Panc1 (cell line): Measurements from ENCODE around the gene KIAA1755. TPM values are rescaled to one million over a fixed set of nuclear protein-coding genes. Genes with fewer than 3 reads are reported as not detected.
A peak's percentile ranks its signal among the peaks of the same experiment; 100 is the strongest.

Experiments used
- ATAC-seq: fragments of 200-7000 bp; cut with Tn5 transposase; 2 replicates; pipeline ENCODE4 v1.9.1; 2020; ENCODE audit warnings: mild to moderate bottlenecking, moderate library complexity
- BruUV-seq: library from RNA; stranded (reverse); fragments of 400-500 nt; replicated peaks from 2 replicates; lab custom pipeline; 2021; lab: Mats Ljungman, UMichigan
- CTCF ChIA-PET: fragments of 300-600 bp; sonication (Branson Sonifier 250); formaldehyde crosslinking; loops from one replicate; lab custom pipeline; 2022; ENCODE audit warnings: antibody characterized with exemption; lab: Charles Lee
- POLR2A ChIA-PET: fragments of 300-600 bp; sonication (Branson Sonifier 250); formaldehyde crosslinking; loops from one replicate; lab custom pipeline; 2022; ENCODE audit warnings: antibody characterized with exemption; lab: Charles Lee
- DNase-seq: peaks from one replicate; pipeline ENCODE4 v3.0.0-alpha.2; 2010; ENCODE audit warnings: low read depth, low spot score
- H3K27ac ChIP-seq: 2 replicates; pipeline ENCODE4 v1.5.1; 2011; ENCODE audit warnings: mild to moderate bottlenecking, low read length, inconsistent platforms
- H3K27me3 ChIP-seq: fragments of 200-500 bp; sonication (Bioruptor generic); 2 replicates; pipeline ENCODE4 v1.6.0; 2014; ENCODE audit warnings: low read length, inconsistent platforms; ENCODE audit not compliant: control insufficient read depth, insufficient read depth
- H3K36me3 ChIP-seq: fragments of 200-500 bp; sonication (Bioruptor generic); 2 replicates; pipeline ENCODE4 v1.5.1; 2014; ENCODE audit warnings: inconsistent platforms, mild to moderate bottlenecking, low read length, moderate library complexity; ENCODE audit not compliant: control insufficient read depth, insufficient read depth
- H3K4me1 ChIP-seq: 2 replicates; pipeline ENCODE4 v1.5.1; 2011; ENCODE audit warnings: inconsistent platforms, mild to moderate bottlenecking, low read length, moderate library complexity; ENCODE audit not compliant: control insufficient read depth, insufficient read depth
- H3K4me3 ChIP-seq, 2 experiments: 2 replicates each; pipeline ENCODE4 v1.5.1; 2011 to 2012; ENCODE audit warnings: low read depth in 2 of 2, low read length in 2 of 2, mild to moderate bottlenecking in 2 of 2, inconsistent platforms in 1 of 2, moderate library complexity in 1 of 2
- H3K9me3 ChIP-seq: fragments of 200-500 bp; sonication (Bioruptor generic); 2 replicates; pipeline ENCODE4 v1.5.1; 2014; ENCODE audit warnings: low read depth, mild to moderate bottlenecking, inconsistent platforms, low read length, moderate library complexity; ENCODE audit not compliant: control insufficient read depth, insufficient read depth
- CTCF ChIP-seq: fragments of 450-650 bp; IDR thresholded peaks from 2 replicates; pipeline ENCODE4 v1.5.1; 2017; ENCODE audit warnings: mild to moderate bottlenecking
- POLR2AphosphoS5 ChIP-seq: IDR thresholded peaks from 2 replicates; pipeline ENCODE4 v1.6.1; 2012; ENCODE audit warnings: mild to moderate bottlenecking, low read depth, low read length, moderate library complexity
- REST ChIP-seq, 2 experiments: IDR thresholded peaks; 2 replicates each; pipeline ENCODE4 v1.6.1; 2011 to 2012; ENCODE audit warnings: low read depth in 2 of 2, control low read depth in 1 of 2, low read length in 1 of 2, mild to moderate bottlenecking in 1 of 2, moderate library complexity in 1 of 2; ENCODE audit not compliant: insufficient read depth in 1 of 2
- SIN3A ChIP-seq: IDR thresholded peaks from 2 replicates; pipeline ENCODE4 v1.6.1; 2012; ENCODE audit warnings: low read depth, mild to moderate bottlenecking, low read length, moderate library complexity, borderline replicate concordance; ENCODE audit not compliant: insufficient read depth
- TCF7L2 ChIP-seq: IDR thresholded peaks from 2 replicates; pipeline ENCODE4 v1.6.1; 2011; ENCODE audit warnings: mild to moderate bottlenecking, low read depth, low read length, inconsistent platforms
- in situ Hi-C: cut with HindIII; loops from 2 replicates; pipeline ENCODE4 v1.10.0; 2016; ENCODE audit warnings: low sequenced_read_pairs, low pct_unique_long_range_greater_than_20kb
- intact Hi-C: fragments of 100-400 bp; cut with micrococcal nuclease; formaldehyde crosslinking; loops from one replicate; pipeline ENCODE4 v1.10.0; 2022; ENCODE audit not compliant: unreplicated experiment
- total RNA-seq: library from RNA; stranded (reverse); gene quantifications from one replicate; pipeline ENCODE4 v1.2.1, GENCODE V29; 2021; ENCODE audit not compliant: unreplicated experiment

KIAA1755 gene
- total RNA-seq, 1 experiment from 2014 or later = 0.08 TPM

- Histone ChIP-seq H3K36me3 (no peaks in the 10 kb centered on the region), H3K9me3 (no peaks in the 10 kb centered on the region), H3K27me3 (no peaks in the 10 kb centered on the region), H3K4me1 (peaks cover 12% of the 10 kb centered on the region), H3K4me3 (peak overlapping the region in 1 of 2 experiments; percentile 23; a peak in 2 of 4 replicates), H3K27ac (no peak overlapping the region)
- DNase-seq = no peak
- BruUV-seq = no TSS peak
- CTCF ChIA-PET = interaction anchor here (0.5 to 1.6 kb wide), 7 partner anchors 33 to 165 kb away, joined by 3 to 13 read pairs (median 4); no protein-coding TSS in a partner anchor
- POLR2A ChIA-PET = interaction anchor here (0.6 kb wide), 1 partner anchor 1664 kb away, joined by 9 read pairs; no protein-coding TSS in a partner anchor
- intact Hi-C loops (loop anchor here (5.0 kb wide), 1 partner anchor 148 kb away; no protein-coding TSS in a partner anchor), in situ Hi-C loops (no loop called here)
- ATAC-seq = peak; percentile 23; the same call in 1 of the 2 replicates
- TF ChIP-seq CTCF = no peak
- no peak for TF ChIP-seq POLR2AphosphoS5
- no peak for TF ChIP-seq SIN3A
- no peak for TF ChIP-seq REST (IDR thresholded peaks at IDR 0.05; ENCODE audit: insufficient read depth in 1 of 2, low read depth in 2 of 2, low read length in 1 of 2)
- no peak for TF ChIP-seq TCF7L2
These were observed 39.9 kb downstream of the KIAA1755 start for GRCh38 chr20:38220587-38221118.

GRCh38 chr20:38219006-38219950 is 41.3 kb downstream of the KIAA1755 start:
- ATAC-seq = no peak
- Histone ChIP-seq H3K4me1 (peaks cover 12% of the 10 kb centered on the region), H3K27me3 (no peaks in the 10 kb centered on the region), H3K27ac (no peak overlapping the region), H3K36me3 (no peaks in the 10 kb centered on the region), H3K9me3 (no peaks in the 10 kb centered on the region), H3K4me3 (no peak overlapping the region)
- intact Hi-C loops (no loop called here), in situ Hi-C loops (no loop called here)
- TF ChIP-seq CTCF = no peak
- TF ChIP-seq SIN3A = no peak
- no peak for TF ChIP-seq TCF7L2
- no peak for TF ChIP-seq REST (IDR thresholded peaks at IDR 0.05; ENCODE audit: insufficient read depth in 1 of 2, low read depth in 2 of 2, low read length in 1 of 2)
- TF ChIP-seq POLR2AphosphoS5 = no peak
- ChIA-PET CTCF (interaction anchor here (0.7 to 1.4 kb wide), 4 partner anchors 58 to 120 kb away, joined by 3 to 8 read pairs (median 6); no protein-coding TSS in a partner anchor), POLR2A (interaction anchor here (0.6 to 0.7 kb wide), 2 partner anchors 30 to 46 kb away, joined by 9 to 13 read pairs; no protein-coding TSS in a partner anchor)
- BruUV-seq = no TSS peak
- DNase-seq = no peak
